H1 (cell line): ENCODE measurements around the gene RIN3. TPM values are rescaled to one million over a fixed set of nuclear protein-coding genes. Genes with fewer than 3 reads are reported as not detected.

ENCODE experiments used
- JUN ChIP-seq: IDR thresholded peaks from 2 replicates; pipeline ENCODE4 v1.6.1; 2011; ENCODE audit warnings: low read depth, mild to moderate bottlenecking, improper control_type of control experiment, low read length
- KDM1A ChIP-seq: fragments of 200-600, 300-600 bp; sonication (generic); IDR thresholded peaks from 2 replicates; pipeline ENCODE4 v1.7.1; 2016; ENCODE audit warnings: mild to moderate bottlenecking, low read length, borderline replicate concordance
- KDM4A ChIP-seq: IDR thresholded peaks from one replicate; pipeline ENCODE4 v1.7.1; 2012; ENCODE audit warnings: low read depth, mild to moderate bottlenecking, moderate library complexity, low read length, inconsistent platforms; ENCODE audit not compliant: severe bottlenecking
- NRF1 ChIP-seq: IDR thresholded peaks from 2 replicates; pipeline ENCODE4 v1.6.1; 2011; ENCODE audit warnings: mild to moderate bottlenecking, low read depth, low read length, improper control_type of control experiment
- RAD21 ChIP-seq, 2 experiments: IDR thresholded peaks in 1 of 2; conservative IDR thresholded peaks in 1 of 2; 2 replicates each; pipeline ENCODE4 v1.6.1; 2011; ENCODE audit warnings: low read depth in 2 of 2, low read length in 2 of 2, improper control_type of control experiment in 1 of 2, inconsistent platforms in 1 of 2, mild to moderate bottlenecking in 1 of 2, moderate library complexity in 1 of 2
- ZNF274 ChIP-seq: IDR thresholded peaks from 2 replicates; pipeline ENCODE4 v1.7.0; 2012; ENCODE audit warnings: low read length, borderline replicate concordance; ENCODE audit errors: extremely low read depth
- polyA plus RNA-seq, 7 experiments: library from polyadenylated mRNA; depleted of rRNA in 3 of 7; stranded (reverse) in 5 of 7; unstranded in 2 of 7; fragments of >200 nt in 5 of 7; fragments of 200-250 nt in 2 of 7; gene quantifications; 1 replicate in 5 of 7; 2 replicates in 1 of 7; 4 replicates in 1 of 7; pipeline versions ENCODE4 v1.2.1 to v1.2.3, GENCODE V29; 2011 to 2013; ENCODE audit warnings: missing spikeins in 2 of 7, mixed read lengths in 2 of 7
- total RNA-seq: library from RNA; stranded (reverse); fragmentation: NEBNext Ultra II Directional; extraction: Animal tissue kit (Norgen Biotek cat#: 25700); gene quantifications from 2 replicates; pipeline ENCODE4 v1.2.1, GENCODE V29; 2021

RIN3 gene
- total and polyA plus RNA-seq, 2 of the 8 experiments (the other 6 are each of a cell fraction or from before 2014, with no cell fraction given): 0.59 to 1.5 TPM

GRCh38 chr14:92692822-92693226 is 179.2 kb downstream of the RIN3 start (continued):
- TF ChIP-seq RAD21 (IDR thresholded peaks at IDR 0.05 in 1 of 2, conservative IDR thresholded peaks at IDR 0.05 in 1 of 2; ENCODE audit: low read depth in 2 of 2, low read length in 2 of 2): no peak
- TF ChIP-seq ZNF274: no peak
- TF ChIP-seq JUN: no peak
- no peak for TF ChIP-seq KDM4A
- no peak for TF ChIP-seq KDM1A
- no peak for TF ChIP-seq NRF1
